GM12878 (cell line): ENCODE data around the gene SH2B2. TPM values are rescaled to one million over a fixed set of nuclear protein-coding genes. Genes with fewer than 3 reads are reported as not detected.

ENCODE experiments used
- ATAC-seq: fragments of 200-7000 bp; cut with Tn5 transposase; 3 replicates; pipeline ENCODE4 v1.9.1; 2020; ENCODE audit warnings: mild to moderate bottlenecking, moderate library complexity
- BruUV-seq: library from RNA; stranded (reverse); fragments of 400-500 nt; replicated peaks from 2 replicates; lab custom pipeline; 2021; lab: Mats Ljungman, UMichigan
- CTCF ChIA-PET: fragments of 300-600 bp; sonication (Branson Sonifier 250); formaldehyde crosslinking; extraction: SDS; loops from one replicate; lab custom pipeline; 2021; ENCODE audit warnings: inconsistent platforms; lab: Yijun Ruan, JAX
- POLR2A ChIA-PET: fragments of 350-600 bp; formaldehyde crosslinking; extraction: SDS; loops from one replicate; lab custom pipeline; 2021; ENCODE audit warnings: inconsistent platforms; lab: Charles Lee
- RAD21 ChIA-PET: fragments of 300-600 bp; sonication (Branson Sonifier 250); formaldehyde crosslinking; loops from one replicate; lab custom pipeline; 2023; ENCODE audit warnings: antibody characterized with exemption; ENCODE audit not compliant: unreplicated experiment; lab: Charles Lee
- SMC1A ChIA-PET: fragments of 300-600 bp; sonication (Branson Sonifier 250); formaldehyde crosslinking; loops from one replicate; lab custom pipeline; 2023; ENCODE audit not compliant: unreplicated experiment, uncharacterized antibody; lab: Charles Lee
- DNase-seq: peaks from one replicate; pipeline ENCODE4 v3.0.0-alpha.2; 2011; ENCODE audit warnings: low read depth, low spot score
- FAIRE-seq: peaks from 3 replicates; lab custom pipeline; 2011; peaks lifted over from hg19 to GRCh38; lab: Jason Lieb, UNC
- H2AFZ ChIP-seq: 2 replicates; pipeline ENCODE4 v1.6.0; 2011; ENCODE audit warnings: low read depth, low read length, control low read depth; ENCODE audit not compliant: control insufficient read depth
- H3K27ac ChIP-seq: 2 replicates; pipeline ENCODE4 v1.5.1; 2011; ENCODE audit warnings: control low read depth; ENCODE audit not compliant: control insufficient read depth, insufficient read depth
- H3K27me3 ChIP-seq, 2 experiments: replicated peaks in 1 of 2; 2 replicates each; pipeline versions ENCODE4 v1.6.0 to v1.6.1; 2011; ENCODE audit warnings: low read length in 1 of 2; ENCODE audit not compliant: control insufficient read depth in 2 of 2, insufficient read depth in 2 of 2
- H3K36me3 ChIP-seq, 2 experiments: 2 replicates each; pipeline ENCODE4 v1.5.1; 2011; ENCODE audit warnings: low read length in 1 of 2; ENCODE audit not compliant: control insufficient read depth in 2 of 2, insufficient read depth in 2 of 2
- H3K4me1 ChIP-seq: 2 replicates; pipeline ENCODE4 v1.6.1; 2011; ENCODE audit warnings: mild to moderate bottlenecking, low read length, moderate library complexity, mixed read lengths; ENCODE audit not compliant: control insufficient read depth, insufficient read depth
- H3K4me2 ChIP-seq: 2 replicates; pipeline ENCODE4 v1.6.0; 2011; ENCODE audit warnings: control low read depth; ENCODE audit not compliant: control insufficient read depth, insufficient read depth
- H3K4me3 ChIP-seq: fragments of 200-600 bp; sonication (generic); 2 replicates; pipeline ENCODE4 v1.5.1; 2016
- H3K79me2 ChIP-seq: 2 replicates; pipeline ENCODE4 v1.6.0; 2011; ENCODE audit warnings: low read length; ENCODE audit not compliant: control insufficient read depth, insufficient read depth
- H3K9ac ChIP-seq: 2 replicates; pipeline ENCODE4 v1.8.0; 2011; ENCODE audit warnings: low read length, control low read depth, mixed read lengths; ENCODE audit not compliant: control insufficient read depth, insufficient read depth
- H3K9me3 ChIP-seq: replicated peaks from 3 replicates; pipeline ENCODE4 v1.5.1; 2011; ENCODE audit warnings: mild to moderate bottlenecking, low read length; ENCODE audit not compliant: control insufficient read depth, insufficient read depth
- H4K20me1 ChIP-seq: 2 replicates; pipeline ENCODE4 v1.6.0; 2011; ENCODE audit not compliant: control insufficient read depth, insufficient read depth
- ATF2 ChIP-seq: IDR thresholded peaks from 2 replicates; pipeline ENCODE4 v1.6.1; 2012; ENCODE audit warnings: low read length, inconsistent platforms
- BACH1 ChIP-seq: fragments of 450-650 bp; IDR thresholded peaks from 2 replicates; pipeline ENCODE4 v1.6.1; 2017; ENCODE audit warnings: mild to moderate bottlenecking, borderline replicate concordance
- BHLHE40 ChIP-seq, 2 experiments: fragments of 450-650 bp in 1 of 2; IDR thresholded peaks; 2 replicates each; pipeline ENCODE4 v1.6.1; 2011 to 2017; ENCODE audit warnings: low read depth in 2 of 2, borderline replicate concordance in 1 of 2, improper control_type of control experiment in 1 of 2, low read length in 1 of 2, mild to moderate bottlenecking in 1 of 2
- CUX1 ChIP-seq: IDR thresholded peaks from 2 replicates; pipeline ENCODE4 v1.6.1; 2012; ENCODE audit warnings: improper control_type of control experiment, low read depth, low read length; ENCODE audit not compliant: insufficient replicate concordance
- EP300 ChIP-seq, 2 experiments: fragments of 150-350 bp in 1 of 2; IDR thresholded peaks; 2 replicates each; pipeline ENCODE4 v1.6.1; 2011 to 2012; ENCODE audit warnings: low read depth in 2 of 2, low read length in 2 of 2, borderline replicate concordance in 1 of 2, improper control_type of control experiment in 1 of 2, inconsistent platforms in 1 of 2; ENCODE audit not compliant: control insufficient read depth in 1 of 2
- ETV6 ChIP-seq, 2 experiments: fragments of 450-650 bp in 1 of 2; IDR thresholded peaks in 1 of 2; conservative IDR thresholded peaks in 1 of 2; 2 replicates each; pipeline ENCODE4 v1.6.1; 2014; ENCODE audit warnings: antibody characterized with exemption in 1 of 2, borderline replicate concordance in 1 of 2, low read depth in 1 of 2, mild to moderate bottlenecking in 1 of 2, moderate library complexity in 1 of 2
- HDAC2 ChIP-seq: fragments of 200-600 bp; sonication (generic); IDR thresholded peaks from 2 replicates; pipeline ENCODE4 v1.6.1; 2017
- KDM1A ChIP-seq: fragments of 200-600 bp; sonication (generic); IDR thresholded peaks from 2 replicates; pipeline ENCODE4 v1.6.1; 2016; ENCODE audit warnings: borderline replicate concordance
- STAT3 ChIP-seq: IDR thresholded peaks from 2 replicates; pipeline ENCODE4 v1.6.1; 2011; ENCODE audit warnings: low read depth, low read length, improper control_type of control experiment
- ZNF274 ChIP-seq: IDR thresholded peaks from one replicate; pipeline ENCODE4 v1.8.0; 2011; ENCODE audit not compliant: insufficient read length, insufficient read depth
- WGBS: methylation state at CpG from one replicate; pipeline ENCODE4 v1.1.6; 2016; ENCODE audit warnings: low lambda C conversion rate; ENCODE audit not compliant: insufficient replicate concordance, insufficient coverage; ENCODE audit errors: missing lambda C conversion rate; 5-methylcytosine and 5-hydroxymethylcytosine counted together
- in situ Hi-C: fragments of 300-500 bp; cut with MboI; formaldehyde crosslinking; loops from 9 replicates; pipeline ENCODE4 v1.14.3; 2018; ENCODE audit warnings: mixed read lengths
- intact Hi-C: fragments of 100-400 bp; cut with micrococcal nuclease; formaldehyde crosslinking; loops from one replicate; pipeline ENCODE4 v1.14.2; 2022; ENCODE audit not compliant: unreplicated experiment
- polyA plus RNA-seq, 11 experiments: library from polyadenylated mRNA; depleted of rRNA in 4 of 11; unstranded in 6 of 11; stranded (reverse) in 5 of 11; fragments of >200 nt; fragmentation: Nextera tagmentation in 4 of 11; fragmentation: Illumina TruSeq in 1 of 11; extraction: Ambion mirVana in 4 of 11; extraction: Trizol in 1 of 11; gene quantifications; 1 replicate in 1 of 11; 2 replicates in 10 of 11; pipeline versions ENCODE4 v1.2.1 to v1.2.3, GENCODE V29; 2011 to 2016; ENCODE audit warnings: inconsistent platforms in 2 of 11, missing spikeins in 2 of 11, low read depth in 1 of 11
- total RNA-seq, 4 experiments: library from RNA; depleted of rRNA in 3 of 4; stranded (reverse); fragments of >200 nt in 3 of 4; fragmentation: Illumina TruSeq in 1 of 4; extraction: Trizol in 1 of 4; gene quantifications; 2 replicates each; pipeline versions ENCODE4 v1.2.1 to v1.2.3, GENCODE V29; 2013 to 2021
- TF ChIP-seq, protein P1 (sequence below): IDR thresholded peaks from 2 replicates; pipeline ENCODE4 v1.6.1; 2012; ENCODE audit warnings: low read depth, low read length, improper control_type of control experiment

SH2B2 gene
- total and polyA plus RNA-seq, 10 of the 15 experiments (the other 5 are each of a cell fraction or from before 2014, with no cell fraction given) = 0.13 to 55.1 (median 7.4) TPM; not detected in 1

- RAD21 ChIA-PET = interaction anchor here (0.7 to 2.5 kb wide), 2 partner anchors 14 to 971 kb away, joined by 3 to 10 read pairs; no protein-coding TSS in a partner anchor
- Histone ChIP-seq H4K20me1 (no peaks in the 10 kb centered on the region; the same call in 1 of the 2 replicates), H3K4me1 (peaks cover 74% of the 10 kb centered on the region), H3K27ac (0 out of 2 replicates have a peak overlapping the region, but pooled peaks have one; percentile 31), H2AFZ (no peak overlapping the region), H3K36me3 (peaks cover 0 to 3% of the 10 kb centered on the region in 2 experiments; a peak in 3 of 4 replicates), H3K27me3 (no peaks in the 10 kb centered on the region), H3K4me3 (peak overlapping the region; percentile 57; the same call in 1 of the 2 replicates), H3K9me3 (no peaks in the 10 kb centered on the region), H3K9ac (no peak overlapping the region; the same call in none of the 2 replicates), H3K4me2 (peak overlapping the region; percentile 94), H3K79me2 (peaks cover 83% of the 10 kb centered on the region)
- SMC1A ChIA-PET = interaction anchor here (1.0 to 6.8 kb wide), 4 partner anchors 12 to 103 kb away, joined by 3 to 91 read pairs (median 4); partner anchors contain the start of gene PRKRIP1
- no peak for ATAC-seq
- no peak for DNase-seq
- intact Hi-C loops = no loop called here
- CTCF ChIA-PET = interaction anchor here (0.9 kb wide), 2 partner anchors 97 to 98 kb away, joined by 3 to 7 read pairs; no protein-coding TSS in a partner anchor
- in situ Hi-C loops = no loop called here
- POLR2A ChIA-PET = interaction anchor here (0.7 to 1.3 kb wide), 3 partner anchors 9 to 94 kb away, joined by 3 to 5 read pairs (median 4); no protein-coding TSS in a partner anchor
- no peak for FAIRE-seq
- BruUV-seq = no TSS peak
- WGBS = 37% methylated on average over 24 of the region's 36 CpGs
- TF ChIP-seq ZNF274 (no peak), HDAC2 (no peak), EP300 (IDR thresholded peaks at IDR 0.05; ENCODE audit: borderline replicate concordance in 1 of 2, control insufficient read depth in 1 of 2, low read depth in 2 of 2, low read length in 2 of 2) (no peak), ATF2 (no peak), BHLHE40 (IDR thresholded peaks at IDR 0.05; ENCODE audit: borderline replicate concordance in 1 of 2, low read depth in 2 of 2, low read length in 1 of 2) (no peak), STAT3 (no peak), CUX1 (no peak), BACH1 (no peak), KDM1A (no peak), ETV6 (conservative IDR thresholded peaks at IDR 0.05 in 1 of 2, IDR thresholded peaks at IDR 0.05 in 1 of 2; ENCODE audit: borderline replicate concordance in 1 of 2, low read depth in 1 of 2) (no peak)
- TF ChIP-seq, protein P1, sequence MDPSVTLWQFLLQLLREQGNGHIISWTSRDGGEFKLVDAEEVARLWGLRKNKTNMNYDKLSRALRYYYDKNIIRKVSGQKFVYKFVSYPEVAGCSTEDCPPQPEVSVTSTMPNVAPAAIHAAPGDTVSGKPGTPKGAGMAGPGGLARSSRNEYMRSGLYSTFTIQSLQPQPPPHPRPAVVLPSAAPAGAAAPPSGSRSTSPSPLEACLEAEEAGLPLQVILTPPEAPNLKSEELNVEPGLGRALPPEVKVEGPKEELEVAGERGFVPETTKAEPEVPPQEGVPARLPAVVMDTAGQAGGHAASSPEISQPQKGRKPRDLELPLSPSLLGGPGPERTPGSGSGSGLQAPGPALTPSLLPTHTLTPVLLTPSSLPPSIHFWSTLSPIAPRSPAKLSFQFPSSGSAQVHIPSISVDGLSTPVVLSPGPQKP = no peak
Observed at GRCh38 chr7:102292813-102293798, 6.4 kb downstream of the SH2B2 start.
